Upper lobe of right lung (tissue), 1 donor: ENCODE results near the gene ODF4. TPM values are rescaled to one million over a fixed set of nuclear protein-coding genes. Genes with fewer than 3 reads are reported as not detected.
A peak's percentile ranks its signal among the peaks of the same experiment; 100 is the strongest.
"Not testable (repeated sequence)": the region's sequence is repeated elsewhere in the genome, so short reads cannot be mapped to it uniquely, and the experiment has no call there.

Experiments used
- ATAC-seq: fragments of 200-7000 bp; cut with Tn5 transposase; one replicate; pipeline ENCODE4 v1.9.1; 2020; ENCODE audit warnings: mild to moderate bottlenecking, moderate library complexity
- DNase-seq: peaks from one replicate; pipeline ENCODE4 v3.0.0-alpha.2; 2020
- H3K27ac ChIP-seq: fragments of 200-600 bp; one replicate; pipeline ENCODE4 v1.8.0; 2022
- H3K27me3 ChIP-seq: fragments of 200-600 bp; one replicate; pipeline ENCODE4 v1.8.0; 2022; ENCODE audit warnings: mild to moderate bottlenecking
- H3K36me3 ChIP-seq: fragments of 200-600 bp; one replicate; pipeline ENCODE4 v1.8.0; 2022
- H3K4me1 ChIP-seq: fragments of 200-600 bp; one replicate; pipeline ENCODE4 v1.8.0; 2022
- H3K4me3 ChIP-seq: fragments of 200-600 bp; one replicate; pipeline ENCODE4 v1.8.0; 2022; ENCODE audit warnings: mild to moderate bottlenecking
- H3K9me3 ChIP-seq: fragments of 200-600 bp; one replicate; pipeline ENCODE4 v1.8.0; 2022
- CTCF ChIP-seq: fragments of 200-600 bp; IDR thresholded peaks from one replicate; pipeline ENCODE4 v1.8.0; 2022; ENCODE audit warnings: antibody characterized with exemption
- intact Hi-C: fragments of 100-400 bp; cut with DNase I; formaldehyde crosslinking; loops from one replicate; pipeline ENCODE4 v1.11.0; 2022
- total RNA-seq: library from RNA; stranded (reverse); fragmentation: NEBNext Ultra II Directional; extraction: Animal tissue kit (Norgen Biotek cat#: 25700); gene quantifications from one replicate; pipeline ENCODE4 v1.2.1, GENCODE V29; 2021
- donor health status: DM: no; HTN: yes; CAD: no; lungs with severe emphysema.

Gene ODF4
- total RNA-seq, 1 donor from 2014 or later, result not detected

GRCh38 chr17:8393470-8394231, 54.0 kb downstream of the ODF4 start:
- Histone ChIP-seq H3K9me3 (no peaks in the 10 kb centered on the region), H3K27ac (no peak overlapping the region), H3K4me1 (no peaks in the 10 kb centered on the region), H3K27me3 (peaks cover 51% of the 10 kb centered on the region), H3K36me3 (no peaks in the 10 kb centered on the region), H3K4me3 (no peak overlapping the region)
- DNase-seq (no peak), ATAC-seq (peak; percentile 51)
- TF ChIP-seq CTCF, result no peak
- intact Hi-C loops, result no loop called here

GRCh38 chr17:8394497-8394896, 54.9 kb downstream of the ODF4 start:
- H3K27ac ChIP-seq, H3K36me3 ChIP-seq, intact Hi-C loops, H3K4me3 ChIP-seq, H3K9me3 ChIP-seq, H3K4me1 ChIP-seq, DNase-seq, ATAC-seq: not testable (repeated sequence)
- peaks cover 57% of the 10 kb centered on the region for H3K27me3 ChIP-seq

Other genes starting within 250 kb of the ODF4 start
- gene ALOXE3, start 221.3 kb upstream of the ODF4 start, total RNA-seq, result not detected
- not detected for gene HES7, start 215.7 kb upstream of the ODF4 start, total RNA-seq
- 350 TPM for gene PER1, start 187.4 kb upstream of the ODF4 start, total RNA-seq
- 78.1 TPM for gene VAMP2, start 176.9 kb upstream of the ODF4 start, total RNA-seq
- 9.3 TPM for gene TMEM107, start 163.5 kb upstream of the ODF4 start, total RNA-seq
- 7.8 TPM for gene BORCS6, start 149.7 kb upstream of the ODF4 start, total RNA-seq
- 1.4 TPM for gene AURKB, start 129.3 kb upstream of the ODF4 start, total RNA-seq
- 57.1 TPM for gene CTC1, start 91.8 kb upstream of the ODF4 start, total RNA-seq
- gene PFAS, start 90.6 kb upstream of the ODF4 start, total RNA-seq, result 28.3 TPM
- 31.0 TPM for gene RANGRF, start 51.2 kb upstream of the ODF4 start, total RNA-seq
- 7.4 TPM for gene SLC25A35, start 44.4 kb upstream of the ODF4 start, total RNA-seq
- 29.9 TPM for gene ARHGEF15, start 29.6 kb upstream of the ODF4 start, total RNA-seq
- 1,173 TPM for gene RPL26, start 43.4 kb downstream of the ODF4 start, total RNA-seq
- gene RNF222, start 58.0 kb downstream of the ODF4 start, total RNA-seq, result not detected
- gene NDEL1, start 96.0 kb downstream of the ODF4 start, total RNA-seq, result 80.6 TPM